ENCODE data around the gene ARHGAP6. TPM values are rescaled to one million over a fixed set of nuclear protein-coding genes. Genes with fewer than 3 reads are reported as not detected.

ARHGAP6 gene
- total and polyA plus RNA-seq, 11 donors = 2.1 to 6.6 (median 2.5) TPM

- intact Hi-C loops (cut with DNase I) = no loop called here
- no peaks in the 10 kb centered on the region for H3K36me3 ChIP-seq
- ATAC-seq (no peak), DNase-seq (no peak)
- H3K27me3 ChIP-seq = peaks cover 0 to 39% (median 0%) of the 10 kb centered on the region in 9 donors
- 77 to 93% (median 88%) methylated on average over 1 of the region's 1 CpG for WGBS, 4 donors
- H3K4me1 ChIP-seq = peaks cover 0 to 7% (median 0%) of the 10 kb centered on the region in 12 donors
- H3K4me3 ChIP-seq = no peak overlapping the region
- H3K9me3 ChIP-seq = no peaks in the 10 kb centered on the region
- TF ChIP-seq CTCF (IDR thresholded peaks at IDR 0.05) = no peak
- no peak for TF ChIP-seq POLR2A (IDR thresholded peaks at IDR 0.05)
- H3K27ac ChIP-seq = no peak overlapping the region
Measured at GRCh38 chrX:11670316-11670715, 4.6 kb upstream of the ARHGAP6 start.

- intact Hi-C loops (cut with DNase I) = loop anchor here in 1 of 10 donors (5.0 kb wide), 1 partner anchor 55 kb away; no protein-coding TSS in a partner anchor
- no peak overlapping the region for H3K27ac ChIP-seq
- TF ChIP-seq CTCF (IDR thresholded peaks at IDR 0.05) (no peak), POLR2A (IDR thresholded peaks at IDR 0.05) (no peak)
- DNase-seq (no peak), ATAC-seq (no peak)
- 30 to 57% (median 44%) methylated on average over 12 of the region's 12 CpGs for WGBS, 4 donors
- H3K4me1 ChIP-seq = peaks cover 0 to 16% (median 0%) of the 10 kb centered on the region in 12 donors
- H3K27me3 ChIP-seq = peaks cover 0 to 56% (median 0%) of the 10 kb centered on the region in 9 donors
- no peaks in the 10 kb centered on the region for H3K36me3 ChIP-seq
- H3K9me3 ChIP-seq = no peaks in the 10 kb centered on the region
- H3K4me3 ChIP-seq = no peak overlapping the region
Measured at GRCh38 chrX:11666952-11667685, 1.4 kb upstream of the ARHGAP6 start.

GRCh38 chrX:11666164-11666563 lies 444 bp upstream of the ARHGAP6 start:
- Histone ChIP-seq H3K36me3 (no peaks in the 10 kb centered on the region), H3K9me3 (no peaks in the 10 kb centered on the region), H3K27me3 (peaks cover 0 to 65% (median 0%) of the 10 kb centered on the region in 9 donors), H3K4me3 (peak overlapping the region; percentile 27 to 65 (median 51)), H3K27ac (peak overlapping the region in 1 of 12 donors; percentile 80), H3K4me1 (peaks cover 0 to 16% (median 0%) of the 10 kb centered on the region in 12 donors)
- ATAC-seq (no peak), DNase-seq (no peak)
- no peak for TF ChIP-seq CTCF (IDR thresholded peaks at IDR 0.05)
- no peak for TF ChIP-seq POLR2A (IDR thresholded peaks at IDR 0.05)
- 0 to 25% (median 12%) methylated on average over 22 to 24 of the region's 24 CpGs for WGBS, 4 donors
- intact Hi-C loops (cut with DNase I) = loop anchor here in 1 of 10 donors (5.0 kb wide), 1 partner anchor 56 kb away; no protein-coding TSS in a partner anchor

All from heart left ventricle (tissue), 16 donors.